Prostate gland (tissue), 2 donors: ENCODE data around the gene NBPF4.

Experiments used
- POLR2A ChIP-seq: fragments of 450-650 bp; IDR thresholded peaks from one replicate; pipeline ENCODE4 v1.6.1; 2016; ENCODE audit warnings: antibody characterized with exemption, mild to moderate bottlenecking
- POLR2AphosphoS5 ChIP-seq: sonication (generic); formaldehyde crosslinking; IDR thresholded peaks from one replicate; pipeline ENCODE4 v1.6.1; 2017; ENCODE audit warnings: antibody characterized with exemption
- TF ChIP-seq, protein P1 (sequence below), 4 experiments: fragments of 200-600 bp in 2 of 4; fragments of 450-650 bp in 2 of 4; sonication (generic) in 2 of 4; IDR thresholded peaks; 1 replicate in 3 of 4; 2 replicates in 1 of 4; pipeline ENCODE4 v1.5.1; 2016 to 2019; ENCODE audit warnings: antibody characterized with exemption in 4 of 4, mild to moderate bottlenecking in 2 of 4, moderate library complexity in 2 of 4

DNA sequence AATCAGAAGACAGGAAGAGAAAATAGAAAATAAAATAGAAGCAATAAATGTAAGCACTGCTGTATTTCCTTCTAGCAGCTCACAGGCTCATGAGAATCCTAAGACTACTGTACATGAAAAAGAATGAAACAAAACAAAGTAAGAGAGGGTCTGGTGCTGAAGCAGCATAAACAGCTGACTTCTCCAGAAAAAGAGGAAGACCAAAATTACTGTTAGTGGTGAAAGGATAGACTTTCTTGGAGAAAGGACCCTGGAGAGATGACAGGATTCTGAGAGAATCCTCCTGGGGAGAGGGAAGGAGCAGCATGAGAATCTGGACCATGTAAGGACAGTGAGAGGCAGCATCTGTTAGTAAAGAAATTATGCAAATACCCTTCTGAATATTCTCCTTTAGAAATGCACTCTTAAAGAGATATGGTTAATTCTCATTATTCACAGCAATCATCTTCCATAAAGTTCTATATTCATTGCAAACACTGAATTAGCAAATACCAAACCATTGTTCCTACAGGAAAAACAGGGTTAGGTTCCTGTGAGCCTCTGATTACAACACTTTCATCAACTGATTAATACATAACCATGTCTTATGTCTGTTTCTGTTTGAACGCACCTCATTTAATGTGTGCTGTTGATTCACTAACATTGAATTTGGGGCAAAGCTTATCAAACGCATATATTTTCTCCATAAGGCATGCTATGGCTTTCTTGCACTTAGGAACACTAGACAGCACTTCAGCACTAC, 60.7 kb downstream of the NBPF4 start:
- TF ChIP-seq POLR2A, result no peak
- no peak for TF ChIP-seq POLR2AphosphoS5
- TF ChIP-seq, protein P1, sequence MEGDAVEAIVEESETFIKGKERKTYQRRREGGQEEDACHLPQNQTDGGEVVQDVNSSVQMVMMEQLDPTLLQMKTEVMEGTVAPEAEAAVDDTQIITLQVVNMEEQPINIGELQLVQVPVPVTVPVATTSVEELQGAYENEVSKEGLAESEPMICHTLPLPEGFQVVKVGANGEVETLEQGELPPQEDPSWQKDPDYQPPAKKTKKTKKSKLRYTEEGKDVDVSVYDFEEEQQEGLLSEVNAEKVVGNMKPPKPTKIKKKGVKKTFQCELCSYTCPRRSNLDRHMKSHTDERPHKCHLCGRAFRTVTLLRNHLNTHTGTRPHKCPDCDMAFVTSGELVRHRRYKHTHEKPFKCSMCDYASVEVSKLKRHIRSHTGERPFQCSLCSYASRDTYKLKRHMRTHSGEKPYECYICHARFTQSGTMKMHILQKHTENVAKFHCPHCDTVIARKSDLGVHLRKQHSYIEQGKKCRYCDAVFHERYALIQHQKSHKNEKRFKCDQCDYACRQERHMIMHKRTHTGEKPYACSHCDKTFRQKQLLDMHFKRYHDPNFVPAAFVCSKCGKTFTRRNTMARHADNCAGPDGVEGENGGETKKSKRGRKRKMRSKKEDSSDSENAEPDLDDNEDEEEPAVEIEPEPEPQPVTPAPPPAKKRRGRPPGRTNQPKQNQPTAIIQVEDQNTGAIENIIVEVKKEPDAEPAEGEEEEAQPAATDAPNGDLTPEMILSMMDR (IDR thresholded peaks at IDR 0.05), result no peak
